Amniotic epithelial cell (primary cell): Measurements from ENCODE around the gene CCDC83.

Experiments used
- DNase-seq: peaks from one replicate; pipeline ENCODE4 v3.0.0-alpha.2; 2010; ENCODE audit warnings: low read depth

Gene CCDC83

GRCh38 chr11:85855341-85855656, at the start of gene CCDC83:
CCDC83 (plus strand) TSS chr11:85855383; CDS start chr11:85865124, 9,741 bp downstream.
- DNase-seq = peak; percentile 6

GRCh38 chr11:85805387-85805786, 49.8 kb upstream of the CCDC83 start:
- DNase-seq = peak; percentile 50

GRCh38 chr11:85806016-85806415, 49.2 kb upstream of the CCDC83 start:
- no peak for DNase-seq

- DNase-seq = no peak
Measured at GRCh38 chr11:85806876-85807275, 48.3 kb upstream of the CCDC83 start.

GRCh38 chr11:85809191-85809590, 46.0 kb upstream of the CCDC83 start:
- DNase-seq = no peak

GRCh38 chr11:85809863-85810262, 45.3 kb upstream of the CCDC83 start:
- DNase-seq = peak; percentile 16

GRCh38 chr11:85810521-85810870, 44.7 kb upstream of the CCDC83 start:
- no peak for DNase-seq

GRCh38 chr11:85810871-85811611, 44.1 kb upstream of the CCDC83 start, which contains the start of gene SYTL2:
SYTL2 (minus strand) TSS chr11:85811141; CDS start chr11:85757725, 53,416 bp downstream.
- DNase-seq = peak; percentile 15

- no peak for DNase-seq
Measured at GRCh38 chr11:85811624-85812023, 43.6 kb upstream of the CCDC83 start.

GRCh38 chr11:85813721-85814120, 41.5 kb upstream of the CCDC83 start:
- DNase-seq = no peak

- DNase-seq = peak; percentile 62
Measured at GRCh38 chr11:85815186-85815931, 39.8 kb upstream of the CCDC83 start.

- no peak for DNase-seq
Measured at GRCh38 chr11:85819441-85819840, 35.7 kb upstream of the CCDC83 start.

GRCh38 chr11:85821636-85822035, 33.5 kb upstream of the CCDC83 start:
- peak; percentile 18 for DNase-seq

- DNase-seq = peak; percentile 69
Measured at GRCh38 chr11:85822814-85823213, 32.4 kb upstream of the CCDC83 start.

GRCh38 chr11:85823816-85824215, 31.4 kb upstream of the CCDC83 start:
- DNase-seq = peak; percentile 8

GRCh38 chr11:85825616-85826015, 29.6 kb upstream of the CCDC83 start:
- no peak for DNase-seq

- peak; percentile 32 for DNase-seq
Measured at GRCh38 chr11:85826116-85826855, 28.9 kb upstream of the CCDC83 start.

- DNase-seq = peak; percentile 99
Measured at GRCh38 chr11:85827748-85828639, 27.2 kb upstream of the CCDC83 start.

GRCh38 chr11:85828640-85828978, 26.6 kb upstream of the CCDC83 start:
- no peak for DNase-seq

GRCh38 chr11:85829172-85829571, 26.0 kb upstream of the CCDC83 start:
- DNase-seq = no peak

- DNase-seq = no peak
Measured at GRCh38 chr11:85831050-85831449, 24.1 kb upstream of the CCDC83 start.

- no peak for DNase-seq
Measured at GRCh38 chr11:85835263-85835662, 19.9 kb upstream of the CCDC83 start.
